GM23338 (cell line): ENCODE results near the gene CD34. TPM values are rescaled to one million over a fixed set of nuclear protein-coding genes. Genes with fewer than 3 reads are reported as not detected.

Source experiments
- ATAC-seq: fragments of 200-7000 bp; cut with Tn5 transposase; 3 replicates; pipeline ENCODE4 v1.9.1; 2020
- DNase-seq: peaks from one replicate; pipeline ENCODE4 v3.0.0-alpha.2; 2015; ENCODE audit warnings: low spot score
- H2AFZ ChIP-seq: fragments of 200-600 bp; sonication (generic); 2 replicates; pipeline ENCODE4 v1.8.0; 2016; ENCODE audit warnings: antibody characterized with exemption, mild to moderate bottlenecking, moderate library complexity
- H3F3A ChIP-seq: fragments of 200-600 bp; sonication (generic); replicated peaks from 2 replicates; pipeline ENCODE4 v1.8.0; 2017; ENCODE audit warnings: antibody characterized with exemption, mixed run types, low read depth
- H3K27ac ChIP-seq: fragments of 200-600 bp; sonication (generic); 2 replicates; pipeline ENCODE4 v1.6.1; 2016; ENCODE audit warnings: low read depth
- H3K27me3 ChIP-seq: fragments of 200-600 bp; sonication (generic); 2 replicates; pipeline ENCODE4 v1.8.0; 2016; ENCODE audit warnings: mild to moderate bottlenecking, mixed run types, moderate library complexity; ENCODE audit not compliant: insufficient read depth
- H3K36me3 ChIP-seq: fragments of 200-600 bp; sonication (generic); 2 replicates; pipeline ENCODE4 v1.8.0; 2016; ENCODE audit warnings: mild to moderate bottlenecking; ENCODE audit not compliant: insufficient read depth
- H3K4me1 ChIP-seq: fragments of 200-600 bp; sonication (generic); 2 replicates; pipeline ENCODE4 v1.8.0; 2016; ENCODE audit warnings: mild to moderate bottlenecking, moderate library complexity; ENCODE audit not compliant: insufficient read depth
- H3K4me2 ChIP-seq: fragments of 200-600 bp; sonication (generic); 2 replicates; pipeline ENCODE4 v1.7.1; 2017; ENCODE audit warnings: mixed run types
- H3K4me3 ChIP-seq: fragments of 200-600 bp; sonication (generic); 2 replicates; pipeline ENCODE4 v1.6.1; 2016; ENCODE audit warnings: mixed run types
- H3K79me2 ChIP-seq: fragments of 200-600 bp; sonication (generic); replicated peaks from 2 replicates; pipeline ENCODE4 v1.8.0; 2017; ENCODE audit warnings: mild to moderate bottlenecking; ENCODE audit not compliant: insufficient read depth
- H3K9me2 ChIP-seq: fragments of 200-600 bp; sonication (generic); 2 replicates; pipeline ENCODE4 v1.8.0; 2017; ENCODE audit not compliant: insufficient read depth
- H4K20me1 ChIP-seq: fragments of 200-600 bp; sonication (generic); replicated peaks from 2 replicates; pipeline ENCODE4 v1.8.0; 2017; ENCODE audit warnings: mild to moderate bottlenecking; ENCODE audit not compliant: insufficient read depth
- H3K27ac Mint-ChIP-seq: 2 replicates; pipeline ENCODE4 v1.8.0; 2020; ENCODE audit warnings: inconsistent platforms, mild to moderate bottlenecking, moderate library complexity, mixed read lengths
- H3K27me3 Mint-ChIP-seq: 3 replicates; pipeline ENCODE4 v1.8.0; 2022; ENCODE audit warnings: low read depth, mild to moderate bottlenecking, moderate library complexity, mixed read lengths, inconsistent platforms; ENCODE audit not compliant: insufficient read depth, poor library complexity
- H3K36me3 Mint-ChIP-seq: 3 replicates; pipeline ENCODE4 v1.8.0; 2021; ENCODE audit warnings: low read depth, mild to moderate bottlenecking, inconsistent platforms, moderate library complexity, mixed read lengths
- H3K4me1 Mint-ChIP-seq: 3 replicates; pipeline ENCODE4 v1.8.0; 2020; ENCODE audit warnings: mild to moderate bottlenecking, inconsistent platforms, mixed read lengths
- H3K4me3 Mint-ChIP-seq: 3 replicates; pipeline ENCODE4 v1.8.0; 2021; ENCODE audit warnings: moderate library complexity, mild to moderate bottlenecking, inconsistent platforms, mixed read lengths
- H3K9me3 Mint-ChIP-seq: 3 replicates; pipeline ENCODE4 v1.8.0; 2020; ENCODE audit warnings: moderate library complexity, mild to moderate bottlenecking, inconsistent platforms, mixed read lengths
- CREB1 ChIP-seq: fragments of 250-450 bp; sonication (Bioruptor Pico); IDR thresholded peaks from 2 replicates; pipeline ENCODE4 v1.5.0; 2020; ENCODE audit warnings: low read depth, mild to moderate bottlenecking, moderate library complexity
- CTCF ChIP-seq, 2 experiments: fragments of 200-600 bp in 1 of 2; sonication (generic) in 1 of 2; conservative IDR thresholded peaks; 2 replicates each; pipeline versions ENCODE4 v1.5.1 to v1.6.1; 2016 to 2017; ENCODE audit warnings: antibody characterized with exemption in 2 of 2, low read depth in 2 of 2, mild to moderate bottlenecking in 2 of 2, moderate library complexity in 1 of 2
- ETS1 ChIP-seq: IDR thresholded peaks from 2 replicates; pipeline ENCODE4 v1.6.1; 2016; ENCODE audit warnings: antibody characterized with exemption
- EZH2phosphoT487 ChIP-seq: fragments of 200-600 bp; sonication (generic); IDR thresholded peaks from one replicate; pipeline ENCODE4 v1.8.1; 2018; ENCODE audit warnings: antibody characterized with exemption; ENCODE audit not compliant: unreplicated experiment
- JUNB ChIP-seq: IDR thresholded peaks from one replicate; pipeline ENCODE4 v1.6.1; 2016; ENCODE audit warnings: antibody characterized with exemption; ENCODE audit not compliant: unreplicated experiment
- REST ChIP-seq: IDR thresholded peaks from one replicate; pipeline ENCODE4 v1.6.1; 2018; ENCODE audit warnings: antibody characterized with exemption; ENCODE audit not compliant: unreplicated experiment
- STAT1 ChIP-seq: IDR thresholded peaks from one replicate; pipeline ENCODE4 v1.6.1; 2016; ENCODE audit warnings: antibody characterized with exemption; ENCODE audit not compliant: unreplicated experiment
- ZNF114 ChIP-seq: fragments of 250-450 bp; sonication (Bioruptor Pico); IDR thresholded peaks from 2 replicates; pipeline ENCODE4 v1.5.0; 2020; ENCODE audit warnings: mild to moderate bottlenecking, moderate library complexity
- polyA plus RNA-seq: library from polyadenylated mRNA; unstranded; fragments of >200 nt; fragmentation: Nextera tagmentation; extraction: Ambion mirVana; gene quantifications from 2 replicates; pipeline ENCODE4 v1.2.1, GENCODE V29; 2016
- total RNA-seq: library from RNA; depleted of rRNA; stranded (reverse); fragments of >200 nt; shearing (Covaris generic); gene quantifications from 2 replicates; pipeline ENCODE4 v1.2.3, GENCODE V29; 2014

The CD34 gene
- total and polyA plus RNA-seq, 2 experiments from 2014 or later, result 0.07 to 0.18 TPM

GRCh38 chr1:207918011-207918410 is 7.1 kb upstream of the CD34 start:
- no peak overlapping the region for H3K4me2 ChIP-seq
- H3K27me3 Mint-ChIP-seq, result peaks cover 4% of the 10 kb centered on the region
- no peaks in the 10 kb centered on the region for H4K20me1 ChIP-seq
- no peaks in the 10 kb centered on the region for H3K79me2 ChIP-seq
- no peaks in the 10 kb centered on the region for H3K4me1 ChIP-seq
- no peaks in the 10 kb centered on the region for H3K36me3 Mint-ChIP-seq
- H3K27ac ChIP-seq, result no peak overlapping the region
- ATAC-seq (peak; percentile 40), DNase-seq (no peak)
- H3K9me2 ChIP-seq, result no peaks in the 10 kb centered on the region
- H3K27me3 ChIP-seq, result peaks cover 5% of the 10 kb centered on the region
- H3K27ac Mint-ChIP-seq, result no peak overlapping the region
- no peak overlapping the region for H2AFZ ChIP-seq
- peaks cover 7% of the 10 kb centered on the region for H3K4me1 Mint-ChIP-seq
- no peaks in the 10 kb centered on the region for H3K36me3 ChIP-seq
- no peak for TF ChIP-seq EZH2phosphoT487
- TF ChIP-seq ETS1, result no peak
- TF ChIP-seq JUNB, result no peak
- TF ChIP-seq STAT1, result no peak
- no peaks in the 10 kb centered on the region for H3F3A ChIP-seq
- H3K4me3 ChIP-seq, result no peak overlapping the region
- H3K9me3 Mint-ChIP-seq, result no peaks in the 10 kb centered on the region
- no peak overlapping the region for H3K4me3 Mint-ChIP-seq

- no peaks in the 10 kb centered on the region for H3F3A ChIP-seq
- H3K4me3 ChIP-seq, result no peak overlapping the region
- no peak overlapping the region for H2AFZ ChIP-seq
- Mint-ChIP-seq H3K4me3 (no peak overlapping the region), H3K27ac (no peak overlapping the region), H3K4me1 (peaks cover 7% of the 10 kb centered on the region), H3K9me3 (no peaks in the 10 kb centered on the region), H3K27me3 (peaks cover 7% of the 10 kb centered on the region), H3K36me3 (no peaks in the 10 kb centered on the region)
- H3K27me3 ChIP-seq, result peaks cover 15% of the 10 kb centered on the region
- no peak for TF ChIP-seq JUNB
- TF ChIP-seq STAT1, result no peak
- TF ChIP-seq ZNF114 (CRISPR knock-in tag), result no peak
- H3K79me2 ChIP-seq, result no peaks in the 10 kb centered on the region
- H3K27ac ChIP-seq, result no peak overlapping the region
- no peaks in the 10 kb centered on the region for H3K36me3 ChIP-seq
- no peaks in the 10 kb centered on the region for H4K20me1 ChIP-seq
- no peak for ATAC-seq
- H3K4me1 ChIP-seq, result no peaks in the 10 kb centered on the region
- DNase-seq, result no peak
- H3K4me2 ChIP-seq, result no peak overlapping the region
- H3K9me2 ChIP-seq, result no peaks in the 10 kb centered on the region
Observed at GRCh38 chr1:207917080-207917479, 6.2 kb upstream of the CD34 start.

- Histone ChIP-seq H3K4me1 (0 out of 2 replicates have a peak, but pooled peaks cover 3% of the 10 kb centered on the region), H4K20me1 (no peaks in the 10 kb centered on the region), H3K4me3 (no peak overlapping the region), H3K9me2 (no peaks in the 10 kb centered on the region), H2AFZ (no peak overlapping the region), H3K79me2 (no peaks in the 10 kb centered on the region), H3K27me3 (peaks cover 46% of the 10 kb centered on the region), H3K4me2 (no peak overlapping the region), H3F3A (no peaks in the 10 kb centered on the region), H3K36me3 (no peaks in the 10 kb centered on the region), H3K27ac (no peak overlapping the region)
- Mint-ChIP-seq H3K9me3 (no peaks in the 10 kb centered on the region; the same call in 2 of the 3 replicates), H3K27me3 (peaks cover 22% of the 10 kb centered on the region), H3K36me3 (no peaks in the 10 kb centered on the region), H3K4me1 (peaks cover 7% of the 10 kb centered on the region), H3K4me3 (no peak overlapping the region), H3K27ac (no peak overlapping the region)
- ATAC-seq, result no peak
- DNase-seq, result no peak
- TF ChIP-seq REST (no peak), STAT1 (no peak), EZH2phosphoT487 (no peak), ETS1 (no peak), CTCF (conservative IDR thresholded peaks at IDR 0.05; ENCODE audit: low read depth in 2 of 2) (no peak), JUNB (no peak), CREB1 (no peak)
Observed at GRCh38 chr1:207913951-207914350, 3.0 kb upstream of the CD34 start.
